Measurements from ENCODE around the gene SDS. TPM values are rescaled to one million over a fixed set of nuclear protein-coding genes. Genes with fewer than 3 reads are reported as not detected.
A peak's percentile ranks its signal among the peaks of the same experiment; 100 is the strongest.

SDS gene
- total and polyA plus RNA-seq, 2 experiments from 2014 or later: 0.57 TPM; not detected in 1

- ATAC-seq (peak; percentile 47; the same call in 2 of the 3 replicates), DNase-seq (ENCODE audit: low spot score) (no peak)
- no peaks in the 10 kb centered on the region for H3K79me2 ChIP-seq (replicated peaks; ENCODE audit: insufficient read depth)
These were observed 12.5 kb upstream of the SDS start for GRCh38 chr12:113416091-113416754.

GRCh38 chr12:113414519-113415038 is 10.9 kb upstream of the SDS start:
- Histone ChIP-seq H2AFZ (no peak overlapping the region), H4K20me1 (replicated peaks; ENCODE audit: insufficient read depth) (no peaks in the 10 kb centered on the region), H3K4me3 (no peak overlapping the region), H3K4me1 (ENCODE audit: insufficient read depth) (no peaks in the 10 kb centered on the region), H3K4me2 (no peak overlapping the region), H3K27me3 (ENCODE audit: insufficient read depth) (no peaks in the 10 kb centered on the region), H3K27ac (ENCODE audit: low read depth) (no peak overlapping the region), H3F3A (replicated peaks; ENCODE audit: low read depth) (no peaks in the 10 kb centered on the region), H3K36me3 (ENCODE audit: insufficient read depth) (no peaks in the 10 kb centered on the region), H3K79me2 (replicated peaks; ENCODE audit: insufficient read depth) (no peaks in the 10 kb centered on the region), H3K9me2 (ENCODE audit: insufficient read depth) (no peaks in the 10 kb centered on the region)
- ATAC-seq (no peak), DNase-seq (ENCODE audit: low spot score) (no peak)
- Mint-ChIP-seq H3K4me3 (no peak overlapping the region; the same call in 2 of the 3 replicates), H3K27ac (no peak overlapping the region), H3K27me3 (ENCODE audit: insufficient read depth, low read depth, poor library complexity) (peaks cover 12% of the 10 kb centered on the region), H3K9me3 (no peaks in the 10 kb centered on the region), H3K4me1 (peaks cover 8% of the 10 kb centered on the region; the same call in 2 of the 3 replicates), H3K36me3 (ENCODE audit: low read depth) (no peaks in the 10 kb centered on the region)
- no peak for TF ChIP-seq ZNF331 (CRISPR knock-in tag; IDR thresholded peaks at IDR 0.05; ENCODE audit: low read depth)
- TF ChIP-seq ETS1 (IDR thresholded peaks at IDR 0.05): no peak
- no peak for TF ChIP-seq JUNB (IDR thresholded peaks at IDR 0.05; ENCODE audit: unreplicated experiment)
- TF ChIP-seq ZNF114 (CRISPR knock-in tag; IDR thresholded peaks at IDR 0.05): no peak
- no peak for TF ChIP-seq CREB1 (CRISPR knock-in tag; IDR thresholded peaks at IDR 0.05; ENCODE audit: low read depth)
- TF ChIP-seq NANOG (IDR thresholded peaks at IDR 0.05; ENCODE audit: borderline replicate concordance): no peak
- TF ChIP-seq STAT1 (IDR thresholded peaks at IDR 0.05; ENCODE audit: unreplicated experiment): no peak
- TF ChIP-seq ZNF462 (CRISPR knock-in tag; IDR thresholded peaks at IDR 0.05): no peak

More at GRCh38 chr12:113416091-113416754, 12.5 kb upstream of the SDS start:
- no peaks in the 10 kb centered on the region for H3K36me3 Mint-ChIP-seq (ENCODE audit: low read depth)
- H3K4me3 ChIP-seq: no peak overlapping the region
- H4K20me1 ChIP-seq (replicated peaks; ENCODE audit: insufficient read depth): no peaks in the 10 kb centered on the region
- no peaks in the 10 kb centered on the region for H3K27me3 ChIP-seq (ENCODE audit: insufficient read depth)
- H3K27me3 Mint-ChIP-seq (ENCODE audit: insufficient read depth, low read depth, poor library complexity): peaks cover 12% of the 10 kb centered on the region
- peak overlapping the region; percentile 28; the same call in 1 of the 2 replicates for H2AFZ ChIP-seq
- no peak overlapping the region for H3K27ac Mint-ChIP-seq
- H3K9me2 ChIP-seq (ENCODE audit: insufficient read depth): no peaks in the 10 kb centered on the region
- peaks cover 8% of the 10 kb centered on the region; the same call in 2 of the 3 replicates for H3K4me1 Mint-ChIP-seq
- H3K9me3 Mint-ChIP-seq: no peaks in the 10 kb centered on the region
- no peak overlapping the region for H3K4me2 ChIP-seq
- H3K4me1 ChIP-seq (ENCODE audit: insufficient read depth): no peaks in the 10 kb centered on the region
- no peaks in the 10 kb centered on the region for H3F3A ChIP-seq (replicated peaks; ENCODE audit: low read depth)
- H3K36me3 ChIP-seq (ENCODE audit: insufficient read depth): no peaks in the 10 kb centered on the region
- H3K27ac ChIP-seq (ENCODE audit: low read depth): no peak overlapping the region
- no peak overlapping the region for H3K4me3 Mint-ChIP-seq
- TF ChIP-seq STAT1 (IDR thresholded peaks at IDR 0.05; ENCODE audit: unreplicated experiment): no peak
- TF ChIP-seq JUNB (IDR thresholded peaks at IDR 0.05; ENCODE audit: unreplicated experiment): no peak
- peak in 1 of 2 experiments; percentile 22; a peak in 1 of 4 replicates for TF ChIP-seq CTCF (conservative IDR thresholded peaks at IDR 0.05; ENCODE audit: low read depth in 2 of 2)

Data from GM23338 (cell line).